Measurements from ENCODE around the gene KIF18A.
"Not testable (repeated sequence)": the region's sequence is repeated elsewhere in the genome, so short reads cannot be mapped to it uniquely, and the experiment has no call there.

Gene KIF18A

GRCh38 chr11:28107191-28107749, 686 bp downstream of the KIF18A start:
- no peak for DNase-seq (ENCODE audit: low read depth in 1 of 2, low spot score in 1 of 2)

GRCh38 chr11:28106353-28107043, 1.5 kb downstream of the KIF18A start:
- no peak for DNase-seq (ENCODE audit: low read depth in 1 of 2, low spot score in 1 of 2)

GRCh38 chr11:28105869-28106268, 2.1 kb downstream of the KIF18A start:
- DNase-seq (ENCODE audit: low read depth in 1 of 2, low spot score in 1 of 2), result no peak

GRCh38 chr11:28104984-28105383, 3.0 kb downstream of the KIF18A start:
- no peak for DNase-seq (ENCODE audit: low read depth in 1 of 2, low spot score in 1 of 2)

- DNase-seq (ENCODE audit: low read depth in 1 of 2, low spot score in 1 of 2), result no peak
Measured at GRCh38 chr11:28104425-28104824, 3.5 kb downstream of the KIF18A start.

GRCh38 chr11:28102300-28102699, 5.7 kb downstream of the KIF18A start:
- not testable (repeated sequence) for DNase-seq (ENCODE audit: low read depth in 1 of 2, low spot score in 1 of 2)

GRCh38 chr11:28100665-28101064, 7.3 kb downstream of the KIF18A start:
- DNase-seq (ENCODE audit: low read depth in 1 of 2, low spot score in 1 of 2), result no peak

- no peak for DNase-seq (ENCODE audit: low read depth in 1 of 2, low spot score in 1 of 2)
Measured at GRCh38 chr11:28099715-28100114, 8.2 kb downstream of the KIF18A start.

GRCh38 chr11:28098257-28098656, 9.7 kb downstream of the KIF18A start:
- no peak for DNase-seq (ENCODE audit: low read depth in 1 of 2, low spot score in 1 of 2)

GRCh38 chr11:28092786-28093185, 15.2 kb downstream of the KIF18A start:
- no peak for DNase-seq (ENCODE audit: low read depth in 1 of 2, low spot score in 1 of 2)

- no peak for DNase-seq (ENCODE audit: low read depth in 1 of 2, low spot score in 1 of 2)
Measured at GRCh38 chr11:28090052-28090749, 17.8 kb downstream of the KIF18A start.

GRCh38 chr11:28089378-28089777, 18.6 kb downstream of the KIF18A start:
- no peak for DNase-seq (ENCODE audit: low read depth in 1 of 2, low spot score in 1 of 2)

GRCh38 chr11:28087693-28088092, 20.3 kb downstream of the KIF18A start:
- DNase-seq (ENCODE audit: low read depth in 1 of 2, low spot score in 1 of 2), result not testable (repeated sequence)

- DNase-seq (ENCODE audit: low read depth in 1 of 2, low spot score in 1 of 2), result not testable (repeated sequence)
Measured at GRCh38 chr11:28087192-28087591, 20.8 kb downstream of the KIF18A start.

- DNase-seq (ENCODE audit: low read depth in 1 of 2, low spot score in 1 of 2), result no peak
Measured at GRCh38 chr11:28086569-28086968, 21.4 kb downstream of the KIF18A start.

- no peak for DNase-seq (ENCODE audit: low read depth in 1 of 2, low spot score in 1 of 2)
Measured at GRCh38 chr11:28083118-28083517, 24.8 kb downstream of the KIF18A start.

- no peak for DNase-seq (ENCODE audit: low read depth in 1 of 2, low spot score in 1 of 2)
Measured at GRCh38 chr11:28077521-28077920, 30.4 kb downstream of the KIF18A start.

- no peak for DNase-seq (ENCODE audit: low read depth in 1 of 2, low spot score in 1 of 2)
Measured at GRCh38 chr11:28072321-28072720, 35.6 kb downstream of the KIF18A start.

GRCh38 chr11:28071305-28071704, 36.7 kb downstream of the KIF18A start:
- no peak for DNase-seq (ENCODE audit: low read depth in 1 of 2, low spot score in 1 of 2)

GRCh38 chr11:28058333-28058732, 49.6 kb downstream of the KIF18A start:
- DNase-seq (ENCODE audit: low read depth in 1 of 2, low spot score in 1 of 2), result no peak

GRCh38 chr11:28054821-28055220, 53.1 kb downstream of the KIF18A start:
- no peak for DNase-seq (ENCODE audit: low read depth in 1 of 2, low spot score in 1 of 2)

Data from stimulated activated CD4-positive, alpha-beta T cell treated with anti-CD3 and anti-CD28 coated beads, Interleukin-15, amount 100 ng/mL, for 1 hour (primary cell).